WERI-Rb-1 (cell line): ENCODE results near the gene AGBL1.

ENCODE experiments used
- DNase-seq: peaks from one replicate; pipeline ENCODE4 v3.0.0-alpha.2; 2020
- H3K27ac ChIP-seq: fragments of 250-450 bp; sonication (Bioruptor Pico); 2 replicates; pipeline ENCODE4 v1.5.1; 2020; ENCODE audit warnings: mild to moderate bottlenecking, moderate library complexity
- H3K27me3 ChIP-seq: fragments of 250-450 bp; sonication (Bioruptor Pico); 2 replicates; pipeline ENCODE4 v1.5.1; 2021; ENCODE audit warnings: mild to moderate bottlenecking, low read depth, moderate library complexity; ENCODE audit not compliant: insufficient read depth, severe bottlenecking
- H3K36me3 ChIP-seq: fragments of 250-450 bp; sonication (Bioruptor Pico); 2 replicates; pipeline ENCODE4 v1.5.1; 2020; ENCODE audit warnings: mild to moderate bottlenecking, moderate library complexity
- H3K4me3 ChIP-seq: 2 replicates; pipeline ENCODE4 v1.5.1; 2011; ENCODE audit warnings: low read depth, mild to moderate bottlenecking, control low read depth, low read length
- H3K9me3 ChIP-seq: fragments of 250-450 bp; sonication (Bioruptor Pico); 2 replicates; pipeline ENCODE4 v1.5.1; 2021; ENCODE audit warnings: mild to moderate bottlenecking, moderate library complexity; ENCODE audit not compliant: severe bottlenecking
- TF ChIP-seq, protein P1 (sequence below): IDR thresholded peaks from 2 replicates; pipeline ENCODE4 v1.5.1; 2011; ENCODE audit warnings: low read depth, mild to moderate bottlenecking, control low read depth, inconsistent platforms, low read length

Gene AGBL1

DNA sequence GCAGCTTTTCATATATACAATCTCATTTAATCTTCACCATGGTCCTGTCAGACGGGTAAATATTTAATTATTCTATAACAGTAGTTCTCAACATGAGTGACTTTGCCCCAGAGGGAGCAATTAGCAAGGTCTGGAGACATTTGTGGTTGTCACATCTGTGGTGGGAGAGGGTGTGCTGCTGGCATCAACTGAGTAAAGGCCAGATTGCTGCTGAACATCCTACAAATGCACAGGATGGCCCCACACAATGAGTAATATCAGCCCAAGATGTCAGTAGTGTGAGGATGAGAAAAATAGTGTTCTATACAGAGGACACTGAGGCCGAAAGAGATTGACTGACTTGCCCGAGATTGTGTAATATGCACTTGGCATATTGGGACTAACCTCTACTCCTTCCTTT, 156.0 kb downstream of the AGBL1 start:
- Histone ChIP-seq H3K27ac (no peak overlapping the region), H3K27me3 (peaks cover 55% of the 10 kb centered on the region), H3K36me3 (no peaks in the 10 kb centered on the region), H3K4me3 (no peak overlapping the region), H3K9me3 (no peaks in the 10 kb centered on the region)
- no peak for DNase-seq
- TF ChIP-seq, protein P1, sequence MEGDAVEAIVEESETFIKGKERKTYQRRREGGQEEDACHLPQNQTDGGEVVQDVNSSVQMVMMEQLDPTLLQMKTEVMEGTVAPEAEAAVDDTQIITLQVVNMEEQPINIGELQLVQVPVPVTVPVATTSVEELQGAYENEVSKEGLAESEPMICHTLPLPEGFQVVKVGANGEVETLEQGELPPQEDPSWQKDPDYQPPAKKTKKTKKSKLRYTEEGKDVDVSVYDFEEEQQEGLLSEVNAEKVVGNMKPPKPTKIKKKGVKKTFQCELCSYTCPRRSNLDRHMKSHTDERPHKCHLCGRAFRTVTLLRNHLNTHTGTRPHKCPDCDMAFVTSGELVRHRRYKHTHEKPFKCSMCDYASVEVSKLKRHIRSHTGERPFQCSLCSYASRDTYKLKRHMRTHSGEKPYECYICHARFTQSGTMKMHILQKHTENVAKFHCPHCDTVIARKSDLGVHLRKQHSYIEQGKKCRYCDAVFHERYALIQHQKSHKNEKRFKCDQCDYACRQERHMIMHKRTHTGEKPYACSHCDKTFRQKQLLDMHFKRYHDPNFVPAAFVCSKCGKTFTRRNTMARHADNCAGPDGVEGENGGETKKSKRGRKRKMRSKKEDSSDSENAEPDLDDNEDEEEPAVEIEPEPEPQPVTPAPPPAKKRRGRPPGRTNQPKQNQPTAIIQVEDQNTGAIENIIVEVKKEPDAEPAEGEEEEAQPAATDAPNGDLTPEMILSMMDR, result no peak

DNA sequence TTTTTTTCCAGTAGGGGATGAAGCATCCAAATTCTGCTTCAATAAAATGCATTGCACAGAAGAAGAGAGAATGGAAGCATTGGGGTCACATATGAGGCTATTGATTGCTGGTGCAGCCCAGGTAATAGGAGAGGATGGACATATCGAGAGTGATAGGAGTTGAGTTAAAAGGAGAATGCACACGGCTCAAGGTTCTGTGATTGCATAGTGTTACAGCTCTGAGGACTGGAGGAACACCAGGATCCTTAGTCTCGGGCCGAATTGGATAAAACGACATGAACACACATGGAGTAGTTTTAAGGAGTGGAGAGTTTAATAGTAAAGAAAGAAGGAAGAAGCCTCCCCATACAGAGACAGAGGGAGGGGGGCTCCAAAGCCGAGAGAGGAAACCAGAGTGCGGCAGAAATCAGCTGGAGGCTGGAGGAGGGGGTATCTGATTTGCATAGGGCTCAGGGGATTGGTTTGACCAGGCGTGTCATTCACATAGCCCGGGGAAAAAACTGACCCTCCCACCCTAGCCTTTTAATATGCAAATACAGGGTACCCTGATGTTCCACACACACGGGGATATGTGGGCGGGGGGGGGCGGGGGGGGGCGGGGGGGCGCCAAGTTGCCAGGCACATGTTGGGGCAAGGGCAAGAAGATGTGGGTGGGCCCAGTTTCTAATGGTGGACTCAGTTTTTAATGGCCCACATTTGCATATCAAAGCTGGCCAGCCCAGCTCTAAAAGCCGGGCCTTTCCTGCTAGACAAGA, 156.9 kb downstream of the AGBL1 start:
- no peak for DNase-seq
- no peak overlapping the region for H3K4me3 ChIP-seq
- no peak overlapping the region for H3K27ac ChIP-seq

DNA sequence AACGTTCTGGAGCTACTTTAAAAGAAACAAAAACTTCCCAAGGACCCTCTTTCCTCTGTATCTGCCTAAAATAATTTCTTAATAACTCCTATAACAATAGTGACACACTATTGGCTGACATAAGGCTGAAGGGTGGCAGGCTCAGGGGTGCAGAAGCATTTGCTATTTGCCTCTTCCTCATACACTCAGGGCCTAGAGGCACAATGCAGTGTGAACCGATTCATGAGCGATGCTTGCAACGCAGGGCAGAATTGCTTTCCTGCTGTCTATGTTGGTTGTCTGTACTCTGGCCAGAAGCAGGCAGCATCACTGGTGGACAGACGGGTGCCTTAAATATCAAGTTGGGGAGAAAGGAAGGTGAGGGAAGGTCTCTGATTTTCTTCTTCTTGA, 157.4 kb downstream of the AGBL1 start:
- Histone ChIP-seq H3K4me3 (no peak overlapping the region), H3K9me3 (no peaks in the 10 kb centered on the region), H3K27me3 (peaks cover 55% of the 10 kb centered on the region), H3K27ac (no peak overlapping the region), H3K36me3 (no peaks in the 10 kb centered on the region)
- DNase-seq, result no peak
- TF ChIP-seq, protein P1, result no peak

More for the DNA sequence above, 156.9 kb downstream of the AGBL1 start:
- Histone ChIP-seq H3K27me3 (peaks cover 57% of the 10 kb centered on the region), H3K36me3 (no peaks in the 10 kb centered on the region), H3K9me3 (no peaks in the 10 kb centered on the region)
- TF ChIP-seq, protein P1, result no peak

DNA sequence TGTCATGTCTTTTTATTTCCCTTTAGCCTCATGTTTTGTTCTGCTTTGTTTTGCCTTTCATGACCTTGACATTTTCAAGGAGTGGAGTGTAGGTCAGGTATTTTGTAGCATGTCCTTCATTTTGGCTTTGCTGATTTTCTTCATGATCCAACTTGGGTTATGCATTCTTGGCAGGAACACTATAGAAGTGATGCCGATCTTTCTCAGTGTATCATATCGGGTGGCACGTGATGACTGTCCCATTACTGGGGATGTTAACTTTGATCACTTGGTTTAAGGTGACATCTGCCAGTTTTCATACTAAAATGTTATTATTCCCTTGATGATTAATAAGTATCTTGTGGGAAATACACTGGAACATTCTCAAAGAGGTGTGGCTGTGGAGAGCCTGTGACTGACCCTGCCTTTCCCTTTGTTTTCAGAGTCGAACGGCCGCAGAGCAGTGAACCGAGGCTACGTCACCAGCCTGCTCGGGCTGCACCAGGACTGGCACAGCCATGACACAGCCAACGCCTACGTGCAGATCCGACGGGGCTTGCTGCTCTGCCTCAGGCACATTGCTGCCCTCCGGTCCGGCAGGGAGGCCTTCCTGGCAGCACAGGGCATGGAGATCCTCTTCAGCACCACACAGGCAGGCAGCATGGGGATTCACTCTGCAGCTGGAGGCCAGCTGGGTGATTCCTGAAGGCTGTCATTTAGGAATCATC, 167.7 kb downstream of the AGBL1 start:
- TF ChIP-seq, protein P1, result no peak
- Histone ChIP-seq H3K9me3 (no peaks in the 10 kb centered on the region), H3K27me3 (peaks cover 46% of the 10 kb centered on the region), H3K4me3 (no peak overlapping the region), H3K27ac (no peak overlapping the region), H3K36me3 (no peaks in the 10 kb centered on the region)
- DNase-seq, result no peak

DNA sequence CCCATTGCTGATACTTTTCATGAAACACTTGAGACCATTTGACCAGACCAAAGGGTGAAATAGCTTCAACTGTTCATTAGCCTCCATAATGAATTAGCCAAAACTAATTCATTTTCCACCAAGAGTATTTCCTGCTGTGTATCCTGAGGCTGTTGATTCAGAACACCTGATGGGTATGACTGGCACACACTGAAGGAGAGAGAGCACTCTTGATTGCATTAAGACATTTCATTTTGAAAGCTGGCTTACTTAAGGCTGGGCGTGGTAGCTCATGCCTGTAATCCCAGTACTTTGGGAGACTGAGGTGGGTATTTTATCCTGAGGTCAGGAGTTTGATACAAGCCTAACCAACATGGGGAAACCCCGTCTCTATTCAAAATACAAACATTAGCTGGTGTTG, 175.6 kb downstream of the AGBL1 start:
- H3K9me3 ChIP-seq, result no peaks in the 10 kb centered on the region
- no peak overlapping the region for H3K27ac ChIP-seq
- H3K4me3 ChIP-seq, result no peak overlapping the region
- peaks cover 63% of the 10 kb centered on the region for H3K27me3 ChIP-seq
- TF ChIP-seq, protein P1, result no peak
- H3K36me3 ChIP-seq, result no peaks in the 10 kb centered on the region
- DNase-seq, result no peak
